Measurements from ENCODE around the gene CXCL16.
"Not testable (repeated sequence)": the region's sequence is repeated elsewhere in the genome, so short reads cannot be mapped to it uniquely, and the experiment has no call there.

Gene CXCL16

DNA sequence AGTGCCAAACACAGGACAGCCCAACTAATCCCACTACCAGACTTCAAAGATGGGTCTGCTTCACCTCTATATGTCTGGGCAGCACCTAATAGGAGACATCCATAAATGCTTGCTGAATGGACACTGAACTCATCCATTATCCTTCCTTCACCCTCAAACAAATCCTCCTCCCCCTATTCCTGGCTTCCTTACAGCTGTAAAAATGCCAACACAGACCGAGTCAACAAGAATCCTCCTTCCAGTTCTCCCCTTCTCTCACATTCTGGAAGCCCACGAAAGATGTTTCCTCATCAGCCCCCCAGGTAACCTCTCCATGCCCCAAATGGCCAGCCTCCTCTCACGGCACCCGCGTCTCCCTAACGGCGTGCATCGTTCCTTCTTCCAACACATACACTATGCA is 48.0 kb downstream of the CXCL16 start:
- DNase-seq: no peak

DNA sequence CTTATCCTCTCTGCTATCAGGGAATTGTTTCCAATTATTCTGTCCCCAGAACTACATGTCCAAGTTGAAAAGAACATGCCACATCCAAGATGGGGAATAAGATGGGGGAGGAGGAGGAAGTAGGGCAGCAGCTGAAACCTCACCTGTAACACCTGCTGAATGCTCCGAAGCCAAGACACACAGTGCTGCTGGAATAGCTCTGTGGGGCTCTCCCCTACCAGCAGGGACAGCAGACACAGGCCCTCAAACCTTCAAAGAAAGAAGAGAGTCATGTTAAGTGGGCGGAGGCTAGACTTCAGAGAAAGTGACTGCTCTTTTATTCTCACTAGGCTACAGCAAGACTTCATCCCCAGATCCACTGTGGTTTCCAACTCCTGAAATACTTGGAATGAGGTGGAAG is 49.0 kb downstream of the CXCL16 start:
- no peak for DNase-seq

DNA sequence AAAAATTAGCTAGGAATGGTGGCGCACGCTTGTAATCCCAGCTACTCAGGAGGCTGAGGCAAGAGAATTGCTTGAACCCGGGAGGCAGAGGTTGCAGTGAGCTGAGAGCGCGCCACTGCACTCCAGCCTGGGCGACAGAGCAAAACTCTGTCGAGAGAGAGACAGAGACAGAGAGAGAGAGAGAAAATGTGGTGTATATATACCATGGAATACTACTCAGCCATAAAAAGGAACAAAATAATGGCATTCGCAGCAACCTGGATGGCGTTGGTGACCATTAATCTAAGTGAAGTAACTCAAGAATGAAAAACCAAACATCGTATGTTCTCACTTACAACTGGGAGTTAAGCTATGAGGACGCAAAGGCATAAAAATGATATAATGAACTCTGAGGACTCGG is 49.9 kb downstream of the CXCL16 start:
- not testable (repeated sequence) for DNase-seq

DNA sequence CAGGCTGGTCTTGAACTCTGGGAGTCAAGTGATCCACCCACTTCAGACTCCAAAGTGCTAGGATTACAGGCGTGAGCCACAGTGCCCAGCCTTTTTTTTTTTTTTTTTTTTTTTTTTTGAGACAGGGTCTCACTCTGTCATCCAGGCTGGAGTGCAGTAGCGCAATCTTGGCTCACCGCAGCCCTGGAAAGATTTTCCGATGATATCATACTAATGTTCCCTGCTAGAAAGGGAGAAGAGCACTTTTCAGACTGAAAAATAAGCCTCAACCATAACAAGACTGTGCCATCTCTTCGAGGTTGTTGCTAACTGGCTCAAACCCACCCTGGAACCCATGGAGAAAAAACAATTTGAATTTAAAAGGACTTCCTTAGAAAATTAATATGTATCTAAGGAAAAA is 56.0 kb downstream of the CXCL16 start:
- DNase-seq: not testable (repeated sequence)
